H9 (cell line): ENCODE data around the gene DIP2C. TPM values are rescaled to one million over a fixed set of nuclear protein-coding genes. Genes with fewer than 3 reads are reported as not detected.

Experiments
- DNase-seq: peaks from one replicate; pipeline ENCODE4 v3.0.0-alpha.2; 2017
- H2AFZ ChIP-seq: one replicate; pipeline ENCODE4 v1.6.1; 2013; ENCODE audit warnings: mild to moderate bottlenecking, low read length, control low read depth, moderate library complexity
- H2AK5ac ChIP-seq: 2 replicates; pipeline ENCODE4 v1.6.1; 2013; ENCODE audit warnings: low read length, control low read depth, mixed read lengths; ENCODE audit not compliant: insufficient read length
- H2BK120ac ChIP-seq: one replicate; pipeline ENCODE4 v1.6.1; 2013; ENCODE audit warnings: low read depth, mild to moderate bottlenecking, low read length, control low read depth, inconsistent platforms; ENCODE audit not compliant: poor library complexity, severe bottlenecking
- H2BK12ac ChIP-seq: 2 replicates; pipeline ENCODE4 v1.6.1; 2013; ENCODE audit warnings: low read length, control low read depth, mixed read lengths, low read depth; ENCODE audit not compliant: insufficient read length
- H2BK15ac ChIP-seq: 2 replicates; pipeline ENCODE4 v1.6.1; 2013; ENCODE audit warnings: low read depth, low read length, control low read depth
- H2BK20ac ChIP-seq: one replicate; pipeline ENCODE4 v1.6.1; 2013; ENCODE audit warnings: low read depth, mild to moderate bottlenecking, low read length, control low read depth, inconsistent platforms; ENCODE audit not compliant: poor library complexity, severe bottlenecking
- H2BK5ac ChIP-seq: 2 replicates; pipeline ENCODE4 v1.6.1; 2013; ENCODE audit warnings: low read length, control low read depth, mixed read lengths; ENCODE audit not compliant: insufficient read length
- H3K14ac ChIP-seq: 2 replicates; pipeline ENCODE4 v1.6.1; 2013; ENCODE audit warnings: low read length, control low read depth; ENCODE audit not compliant: insufficient read depth
- H3K18ac ChIP-seq: 2 replicates; pipeline ENCODE4 v1.6.1; 2013; ENCODE audit warnings: low read depth, mild to moderate bottlenecking, mixed read lengths, low read length, control low read depth; ENCODE audit not compliant: insufficient read length
- H3K23ac ChIP-seq: 2 replicates; pipeline ENCODE4 v1.6.1; 2013; ENCODE audit warnings: low read length, control low read depth, mixed read lengths, low read depth; ENCODE audit not compliant: insufficient read length
- H3K23me2 ChIP-seq: 2 replicates; pipeline ENCODE4 v1.6.1; 2013; ENCODE audit warnings: low read depth, mild to moderate bottlenecking, mixed read lengths, low read length, control low read depth; ENCODE audit not compliant: insufficient read length, poor library complexity, severe bottlenecking
- H3K27ac ChIP-seq: 2 replicates; pipeline ENCODE4 v1.5.1; 2013; ENCODE audit warnings: low read length, control low read depth, mixed read lengths, low read depth; ENCODE audit not compliant: insufficient read length
- H3K27me3 ChIP-seq: 2 replicates; pipeline ENCODE4 v1.6.1; 2013; ENCODE audit warnings: low read length, control low read depth, inconsistent platforms; ENCODE audit not compliant: insufficient read depth
- H3K4ac ChIP-seq: 2 replicates; pipeline ENCODE4 v1.6.1; 2013; ENCODE audit warnings: low read depth, mild to moderate bottlenecking, control low read depth, inconsistent platforms, low read length, moderate library complexity
- H3K4me1 ChIP-seq: 2 replicates; pipeline ENCODE4 v1.6.1; 2013; ENCODE audit warnings: low read length, control low read depth, inconsistent platforms; ENCODE audit not compliant: insufficient read depth
- H3K4me2 ChIP-seq: 2 replicates; pipeline ENCODE4 v1.6.1; 2013; ENCODE audit warnings: low read length, control low read depth, mixed read lengths; ENCODE audit not compliant: insufficient read length, insufficient read depth
- H3K56ac ChIP-seq: 2 replicates; pipeline ENCODE4 v1.6.1; 2013; ENCODE audit warnings: low read depth, mild to moderate bottlenecking, mixed read lengths, low read length, control low read depth; ENCODE audit not compliant: insufficient read length
- H3K79me1 ChIP-seq: 2 replicates; pipeline ENCODE4 v1.6.1; 2013; ENCODE audit warnings: low read depth, mild to moderate bottlenecking, moderate library complexity, low read length, control low read depth, inconsistent platforms; ENCODE audit not compliant: insufficient read depth, poor library complexity, severe bottlenecking
- H3K79me2 ChIP-seq: 2 replicates; pipeline ENCODE4 v1.6.1; 2013; ENCODE audit warnings: low read length, control low read depth, inconsistent platforms; ENCODE audit not compliant: insufficient read depth
- H3K9ac ChIP-seq: 2 replicates; pipeline ENCODE4 v1.6.1; 2013; ENCODE audit warnings: low read length, control low read depth, mixed read lengths; ENCODE audit not compliant: insufficient read length; ENCODE audit errors: extremely low read depth
- H3K9me3 ChIP-seq: one replicate; pipeline ENCODE4 v1.6.1; 2013; ENCODE audit warnings: low read depth, low read length, inconsistent platforms; ENCODE audit not compliant: control insufficient read depth
- H3T11ph ChIP-seq: one replicate; pipeline ENCODE4 v1.6.1; 2013; ENCODE audit warnings: mild to moderate bottlenecking, low read length, control low read depth, inconsistent platforms
- H4K20me1 ChIP-seq: one replicate; pipeline ENCODE4 v1.6.1; 2013; ENCODE audit not compliant: control insufficient read depth, insufficient read length, insufficient read depth
- H4K5ac ChIP-seq: 2 replicates; pipeline ENCODE4 v1.6.1; 2013; ENCODE audit warnings: low read depth, mild to moderate bottlenecking, mixed read lengths, low read length, control low read depth; ENCODE audit not compliant: insufficient read length
- H4K8ac ChIP-seq: replicated peaks from 2 replicates; pipeline ENCODE4 v1.6.1; 2013; ENCODE audit warnings: low read length, control low read depth, mixed read lengths, low read depth; ENCODE audit not compliant: insufficient read length
- H4K91ac ChIP-seq: 2 replicates; pipeline ENCODE4 v1.6.1; 2013; ENCODE audit warnings: low read depth, mild to moderate bottlenecking, moderate library complexity, mixed read lengths, low read length, control low read depth; ENCODE audit not compliant: insufficient read length
- H3K27ac Mint-ChIP-seq, 3 experiments: 2 replicates in 2 of 3; 3 replicates in 1 of 3; pipeline ENCODE4 v1.8.0; 2020 to 2021; ENCODE audit warnings: mixed read lengths in 3 of 3, mild to moderate bottlenecking in 1 of 3, moderate library complexity in 1 of 3
- H3K27me3 Mint-ChIP-seq: 2 replicates; pipeline ENCODE4 v1.8.0; 2021; ENCODE audit warnings: low read depth, mild to moderate bottlenecking, moderate library complexity, mixed read lengths
- H3K36me3 Mint-ChIP-seq, 3 experiments: 2 replicates in 2 of 3; 3 replicates in 1 of 3; pipeline ENCODE4 v1.8.0; 2020 to 2021; ENCODE audit warnings: low read depth in 3 of 3, mixed read lengths in 3 of 3; ENCODE audit not compliant: insufficient read depth in 1 of 3
- H3K4me1 Mint-ChIP-seq, 2 experiments: 2 replicates each; pipeline ENCODE4 v1.8.0; 2020; ENCODE audit warnings: mixed read lengths in 2 of 2
- H3K4me3 Mint-ChIP-seq, 2 experiments: 2 replicates in 1 of 2; 3 replicates in 1 of 2; pipeline ENCODE4 v1.8.0; 2020 to 2021; ENCODE audit warnings: mild to moderate bottlenecking in 2 of 2, mixed read lengths in 2 of 2, moderate library complexity in 1 of 2
- H3K9me3 Mint-ChIP-seq, 2 experiments: 2 replicates in 1 of 2; 3 replicates in 1 of 2; pipeline ENCODE4 v1.8.0; 2020; ENCODE audit warnings: mild to moderate bottlenecking in 2 of 2, mixed read lengths in 2 of 2, moderate library complexity in 1 of 2
- WGBS: extraction: QIAGEN DNeasy Blood & Tissue Kit; methylation state at CpG from one replicate; pipeline ENCODE4 v1.1.7; 2013; ENCODE audit warnings: missing lambda C conversion rate, low lambda C conversion rate, mixed read lengths; ENCODE audit not compliant: insufficient read length; ENCODE audit errors: extremely low coverage; 5-methylcytosine and 5-hydroxymethylcytosine counted together
- total RNA-seq: library from RNA; stranded (reverse); gene quantifications from 2 replicates; pipeline ENCODE4 v1.2.1, GENCODE V29; 2021
- TF ChIP-seq, protein P1 (sequence below): fragments of 200-600 bp; sonication (generic); conservative IDR thresholded peaks from 3 replicates; pipeline ENCODE4 v1.8.0; 2021; ENCODE audit warnings: antibody characterized with exemption, mild to moderate bottlenecking

The DIP2C gene
- total RNA-seq, 1 experiment from 2014 or later: 7.9 TPM

- no peak overlapping the region for H3T11ph ChIP-seq
- no peak overlapping the region for H3K27ac ChIP-seq
- TF ChIP-seq, protein P1, sequence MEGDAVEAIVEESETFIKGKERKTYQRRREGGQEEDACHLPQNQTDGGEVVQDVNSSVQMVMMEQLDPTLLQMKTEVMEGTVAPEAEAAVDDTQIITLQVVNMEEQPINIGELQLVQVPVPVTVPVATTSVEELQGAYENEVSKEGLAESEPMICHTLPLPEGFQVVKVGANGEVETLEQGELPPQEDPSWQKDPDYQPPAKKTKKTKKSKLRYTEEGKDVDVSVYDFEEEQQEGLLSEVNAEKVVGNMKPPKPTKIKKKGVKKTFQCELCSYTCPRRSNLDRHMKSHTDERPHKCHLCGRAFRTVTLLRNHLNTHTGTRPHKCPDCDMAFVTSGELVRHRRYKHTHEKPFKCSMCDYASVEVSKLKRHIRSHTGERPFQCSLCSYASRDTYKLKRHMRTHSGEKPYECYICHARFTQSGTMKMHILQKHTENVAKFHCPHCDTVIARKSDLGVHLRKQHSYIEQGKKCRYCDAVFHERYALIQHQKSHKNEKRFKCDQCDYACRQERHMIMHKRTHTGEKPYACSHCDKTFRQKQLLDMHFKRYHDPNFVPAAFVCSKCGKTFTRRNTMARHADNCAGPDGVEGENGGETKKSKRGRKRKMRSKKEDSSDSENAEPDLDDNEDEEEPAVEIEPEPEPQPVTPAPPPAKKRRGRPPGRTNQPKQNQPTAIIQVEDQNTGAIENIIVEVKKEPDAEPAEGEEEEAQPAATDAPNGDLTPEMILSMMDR: no peak
- no peaks in the 10 kb centered on the region for H3K79me2 ChIP-seq
- H3K4ac ChIP-seq: no peak overlapping the region
- no peak overlapping the region for H2BK120ac ChIP-seq
- no peak overlapping the region for H3K56ac ChIP-seq
- no peak overlapping the region for H2BK12ac ChIP-seq
- DNase-seq: no peak
- H4K91ac ChIP-seq: no peak overlapping the region
- Mint-ChIP-seq H3K27me3 (no peaks in the 10 kb centered on the region; the same call in 1 of the 2 replicates), H3K4me1 (peaks cover 19 to 28% of the 10 kb centered on the region in 2 experiments), H3K9me3 (no peaks in the 10 kb centered on the region), H3K27ac (no peak overlapping the region), H3K4me3 (no peak overlapping the region), H3K36me3 (no peaks in the 10 kb centered on the region; a peak in 1 of 7 replicates)
- H3K14ac ChIP-seq: no peak overlapping the region
- no peaks in the 10 kb centered on the region for H3K79me1 ChIP-seq
- H3K9ac ChIP-seq: no peak overlapping the region
- H2AFZ ChIP-seq: no peak overlapping the region
- H3K18ac ChIP-seq: no peak overlapping the region
- peaks cover 3% of the 10 kb centered on the region; the same call in 1 of the 2 replicates for H3K4me1 ChIP-seq
- H3K4me2 ChIP-seq: no peak overlapping the region
- no peak overlapping the region for H4K8ac ChIP-seq
- H2BK20ac ChIP-seq: no peak overlapping the region
- no peak overlapping the region for H2AK5ac ChIP-seq
- WGBS: no CpG with 5 or more reads among the region's 16 CpGs
- no peaks in the 10 kb centered on the region for H3K9me3 ChIP-seq
- H2BK5ac ChIP-seq: no peak overlapping the region
- peaks cover 4% of the 10 kb centered on the region for H4K20me1 ChIP-seq
- no peak overlapping the region for H3K23ac ChIP-seq
- H3K23me2 ChIP-seq: no peaks in the 10 kb centered on the region
- no peaks in the 10 kb centered on the region for H3K27me3 ChIP-seq
- H4K5ac ChIP-seq: no peak overlapping the region
- no peak overlapping the region for H2BK15ac ChIP-seq
These were observed 140.1 kb downstream of the DIP2C start for GRCh38 chr10:549391-549790.
